ENCODE results near the gene GRIK2.
A peak's percentile ranks its signal among the peaks of the same experiment; 100 is the strongest.

GRIK2 gene

GRCh38 chr6:101716810-101717209 lies 323.3 kb downstream of the GRIK2 start:
- no peak for DNase-seq (ENCODE audit: low read depth)

- DNase-seq (ENCODE audit: low read depth) = no peak
Measured at GRCh38 chr6:101719521-101719920, 326.0 kb downstream of the GRIK2 start.

GRCh38 chr6:101722471-101722870 lies 329.0 kb downstream of the GRIK2 start:
- no peak for DNase-seq (ENCODE audit: low read depth)

DNA sequence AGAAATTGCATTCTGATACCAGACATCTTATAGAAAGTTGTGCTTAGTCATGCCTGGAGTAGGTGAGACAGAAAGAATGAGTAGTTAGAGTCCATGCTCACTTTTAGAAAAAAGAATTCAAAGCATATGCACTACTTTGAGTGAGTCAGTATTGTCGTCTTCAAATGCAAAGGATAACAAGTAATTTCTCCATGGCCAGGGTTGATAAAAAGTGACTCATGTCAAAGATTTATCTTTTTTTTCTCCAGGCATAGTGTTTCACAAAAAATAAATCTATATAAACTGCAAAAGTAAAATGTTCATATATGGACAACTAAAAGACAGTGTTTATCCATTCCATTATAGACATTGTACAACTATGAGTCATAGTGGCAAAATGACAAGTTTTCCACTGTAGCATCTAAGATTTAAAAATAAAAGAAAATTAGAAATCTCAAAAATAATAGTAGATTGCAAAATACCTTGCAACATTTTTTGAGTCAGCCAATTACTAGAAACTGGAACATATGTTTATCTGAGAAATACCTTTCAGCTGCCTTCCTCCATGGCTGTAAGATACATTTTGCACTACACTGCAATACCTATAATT lies 329.6 kb downstream of the GRIK2 start:
- peak; percentile 55 for DNase-seq (ENCODE audit: low read depth)

DNA sequence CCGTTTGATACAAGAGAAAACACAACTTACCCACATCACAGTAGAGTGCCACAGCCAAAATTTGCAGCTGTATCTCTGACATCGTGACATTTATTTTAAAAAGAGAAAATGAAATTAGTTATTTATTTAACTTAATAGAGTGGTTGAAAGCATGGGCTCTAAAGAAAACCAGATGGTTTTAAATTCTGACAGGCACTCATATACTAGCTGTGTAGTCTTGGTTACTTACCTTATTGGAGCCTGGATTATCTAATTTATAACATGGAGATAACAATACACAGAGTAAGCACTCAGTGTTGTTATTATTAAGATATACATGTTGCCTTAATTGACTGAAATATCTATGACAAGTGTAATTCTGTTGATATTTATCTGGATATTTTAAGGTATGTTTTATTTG lies 334.9 kb downstream of the GRIK2 start:
- DNase-seq (ENCODE audit: low read depth) = no peak

DNA sequence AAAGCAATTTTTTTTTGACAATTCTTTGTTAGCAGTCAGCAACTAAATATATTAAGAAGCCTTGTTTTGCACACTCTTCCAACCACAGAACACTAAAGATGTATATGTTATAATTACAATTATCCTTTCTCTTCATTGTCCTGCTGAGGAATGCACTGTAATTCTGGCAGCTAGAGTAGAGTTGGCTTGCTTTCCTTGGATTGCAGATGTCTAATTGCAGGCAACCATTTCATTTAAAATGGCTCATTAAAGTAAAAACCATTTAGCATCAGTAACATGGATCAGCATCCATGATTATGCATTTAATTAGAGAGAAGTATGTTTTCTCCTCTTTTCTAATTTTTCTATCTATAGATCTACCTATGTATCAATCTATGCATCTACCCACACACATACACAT lies 335.4 kb downstream of the GRIK2 start:
- DNase-seq (ENCODE audit: low read depth) = no peak

- no peak for DNase-seq (ENCODE audit: low read depth)
Measured at GRCh38 chr6:101730954-101731353, 337.4 kb downstream of the GRIK2 start.

GRCh38 chr6:101733899-101734298 lies 340.4 kb downstream of the GRIK2 start:
- no peak for DNase-seq (ENCODE audit: low read depth)

DNA sequence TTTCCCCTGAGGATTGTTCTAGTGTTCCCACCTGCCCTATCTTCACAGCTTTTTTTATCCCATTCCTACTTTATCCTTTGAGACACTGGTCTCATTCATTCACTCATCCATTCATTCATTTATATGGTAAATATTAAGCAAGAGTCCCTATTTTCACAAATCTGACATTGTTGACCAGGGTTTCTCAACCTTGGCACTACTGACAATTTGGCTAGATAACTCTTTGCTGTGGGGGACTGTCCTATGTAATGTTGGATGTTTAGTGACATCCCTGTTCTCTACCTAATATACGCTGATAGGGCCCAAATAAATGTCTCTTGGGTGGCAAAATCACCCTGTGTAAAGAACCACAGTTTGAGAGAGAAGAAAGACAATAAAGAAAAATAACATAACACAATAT lies 345.0 kb downstream of the GRIK2 start:
- DNase-seq (ENCODE audit: low read depth) = no peak

GRCh38 chr6:101740631-101741030 lies 347.1 kb downstream of the GRIK2 start:
- no peak for DNase-seq (ENCODE audit: low read depth)

DNA sequence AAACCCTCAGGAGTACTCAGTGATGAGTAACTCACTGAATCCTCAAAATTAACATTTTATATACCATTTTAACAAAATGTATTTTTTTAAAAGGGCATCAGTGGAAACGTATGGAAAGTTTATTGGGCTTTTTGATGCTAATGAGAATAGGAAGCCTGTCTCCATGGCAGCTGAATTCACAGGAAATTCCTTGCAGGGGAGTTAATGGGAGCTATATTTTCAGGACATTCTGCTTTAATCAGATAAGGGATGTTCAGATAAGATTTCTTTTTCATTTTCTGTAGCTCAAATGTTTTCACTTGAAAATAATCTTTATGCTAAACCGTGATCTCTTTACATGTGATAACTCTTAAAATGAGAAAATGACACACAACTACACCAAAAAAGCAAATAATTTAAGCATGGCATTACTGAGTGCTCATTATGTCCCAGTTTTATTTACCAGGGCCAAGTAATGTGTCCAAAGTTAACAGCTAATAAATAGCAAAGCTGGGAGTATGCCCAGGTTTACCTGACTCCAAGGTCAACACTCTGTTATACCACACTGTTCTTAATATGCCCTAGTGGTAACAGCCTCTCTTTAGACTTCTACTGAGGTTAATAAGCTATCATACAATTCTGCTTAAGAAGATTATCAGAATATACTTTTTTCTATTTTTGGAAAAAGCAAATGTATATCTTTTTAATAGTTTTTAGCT lies 348.1 kb downstream of the GRIK2 start:
- no peak for DNase-seq (ENCODE audit: low read depth)

DNA sequence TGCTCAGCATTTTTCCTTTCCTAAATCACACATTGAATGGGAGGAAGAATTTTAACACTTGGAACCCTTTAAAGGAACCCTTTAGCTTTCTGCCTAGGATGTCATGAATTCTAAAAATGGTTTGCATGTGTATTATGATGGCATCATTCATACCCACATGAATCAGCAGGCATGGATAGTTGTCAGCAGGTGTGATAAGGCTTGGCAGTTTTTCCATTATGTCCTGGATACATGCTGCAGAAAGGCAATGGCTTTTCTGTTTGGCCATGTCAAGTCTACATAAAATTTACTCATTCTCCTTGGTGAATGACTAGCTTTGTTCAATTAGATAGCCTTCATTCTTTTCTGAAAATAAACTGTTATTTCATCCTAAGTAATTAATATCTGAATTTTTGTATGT lies 353.7 kb downstream of the GRIK2 start:
- no peak for DNase-seq (ENCODE audit: low read depth)

GRCh38 chr6:101747716-101748115 lies 354.2 kb downstream of the GRIK2 start:
- no peak for DNase-seq (ENCODE audit: low read depth)

DNA sequence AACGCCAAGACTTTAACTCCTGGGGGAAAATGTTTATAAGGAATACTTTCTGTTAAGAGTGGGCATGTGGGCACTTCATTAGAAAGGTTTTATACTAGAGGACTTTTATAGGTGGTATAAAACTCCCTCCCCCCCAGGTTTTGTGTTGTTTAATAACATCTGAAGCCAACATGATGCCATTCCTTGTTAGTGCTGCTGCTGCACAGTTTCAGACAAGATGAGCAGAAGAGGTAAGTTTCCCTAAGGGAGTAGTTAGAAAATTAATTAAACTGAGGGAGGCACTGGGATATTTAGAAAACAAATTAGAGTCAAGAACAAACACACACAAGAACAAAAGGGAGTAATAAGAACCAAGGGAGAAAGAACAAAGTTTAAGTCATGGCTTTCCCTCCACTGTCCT lies 362.4 kb downstream of the GRIK2 start:
- DNase-seq (ENCODE audit: low read depth) = no peak

DNA sequence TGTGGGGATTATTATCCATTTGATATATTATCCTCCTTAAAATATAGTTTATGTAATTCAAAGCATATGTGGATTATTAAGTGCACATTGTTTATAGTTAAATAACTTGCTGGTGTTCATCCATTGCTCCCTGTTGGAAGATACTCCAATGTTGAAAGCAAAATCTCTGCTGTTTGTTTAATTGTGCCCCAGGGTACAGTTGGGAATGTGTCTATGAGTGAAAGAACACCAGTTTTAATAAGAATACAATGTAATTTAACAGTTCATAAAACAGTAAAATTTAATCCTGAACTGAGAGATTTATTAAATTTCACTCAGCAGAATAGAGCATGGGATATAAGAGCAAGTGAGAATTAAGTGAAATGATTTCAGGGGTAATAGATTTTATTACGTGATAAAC lies 364.9 kb downstream of the GRIK2 start:
- DNase-seq (ENCODE audit: low read depth) = no peak

DNA sequence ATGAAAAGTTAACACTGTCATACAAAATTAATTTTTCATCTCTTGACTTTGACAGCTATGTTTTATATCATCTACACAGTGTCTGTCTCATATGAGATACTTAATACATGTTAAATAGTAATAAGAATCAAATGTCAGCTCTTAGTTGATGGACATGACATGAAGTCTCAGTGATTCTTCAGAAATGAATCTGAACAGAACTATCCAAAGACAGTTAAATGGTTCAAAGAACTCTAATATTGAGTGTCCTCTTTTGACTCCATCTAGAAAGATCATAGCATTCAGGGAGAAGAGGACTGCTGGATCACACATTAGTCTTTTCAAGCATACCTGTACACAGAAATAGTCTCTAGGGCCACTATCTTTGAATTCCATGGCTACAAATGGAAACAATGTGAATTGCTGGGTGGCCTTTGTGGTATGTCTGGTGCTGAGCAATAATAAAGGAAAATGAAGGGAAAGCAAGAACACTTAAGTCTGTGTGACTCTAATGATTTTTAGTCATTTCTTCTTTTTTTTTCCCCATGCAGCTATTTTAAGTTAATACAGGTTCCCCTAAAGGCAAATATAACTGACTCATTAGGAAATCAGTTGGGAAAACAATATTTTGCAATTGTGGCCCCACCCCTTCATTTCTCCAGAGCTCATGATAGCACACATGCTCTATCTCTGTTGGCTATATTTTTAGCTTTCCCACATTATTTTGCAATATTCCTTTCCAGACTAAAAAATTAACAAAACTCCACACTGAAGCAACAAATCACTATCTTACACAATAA lies 367.5 kb downstream of the GRIK2 start:
- DNase-seq (ENCODE audit: low read depth) = no peak

DNA sequence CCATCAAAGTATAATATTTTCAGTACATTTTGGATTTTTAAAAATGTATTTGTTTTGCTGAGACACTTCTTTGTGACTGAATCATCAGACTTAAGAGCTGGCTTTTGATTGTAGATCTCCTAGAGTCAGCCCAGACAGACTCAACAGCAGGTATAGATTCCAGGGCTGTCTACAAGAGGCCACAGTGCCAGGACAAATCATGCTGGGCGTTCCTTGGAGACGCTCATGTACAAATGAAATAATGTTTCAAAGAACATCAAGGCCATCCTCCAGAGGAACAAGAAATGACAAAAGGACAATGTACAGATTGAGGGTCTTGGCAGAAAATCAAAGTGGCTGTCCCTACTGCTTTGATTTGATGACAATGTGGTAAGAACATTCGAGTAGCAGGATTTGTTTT lies 369.3 kb downstream of the GRIK2 start:
- no peak for DNase-seq (ENCODE audit: low read depth)

DNA sequence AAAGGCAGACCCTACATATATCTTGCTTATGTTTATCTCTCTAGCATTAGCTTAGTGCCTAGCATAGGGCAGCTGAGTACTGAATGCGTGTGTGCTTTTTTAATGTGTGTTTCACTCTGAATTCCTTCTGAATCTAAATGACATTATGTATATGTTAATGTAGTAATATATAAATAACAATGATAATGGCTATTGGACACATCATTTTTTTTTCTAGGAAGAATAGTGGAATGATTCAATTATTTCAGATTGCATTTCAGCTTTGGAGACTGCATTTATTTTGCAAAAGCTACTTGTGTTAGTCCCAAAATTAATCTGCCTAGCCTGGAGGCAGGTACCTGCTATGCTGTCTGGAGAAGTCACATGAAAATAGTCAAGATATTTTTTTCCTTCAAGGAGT lies 371.8 kb downstream of the GRIK2 start:
- no peak for DNase-seq (ENCODE audit: low read depth)

DNA sequence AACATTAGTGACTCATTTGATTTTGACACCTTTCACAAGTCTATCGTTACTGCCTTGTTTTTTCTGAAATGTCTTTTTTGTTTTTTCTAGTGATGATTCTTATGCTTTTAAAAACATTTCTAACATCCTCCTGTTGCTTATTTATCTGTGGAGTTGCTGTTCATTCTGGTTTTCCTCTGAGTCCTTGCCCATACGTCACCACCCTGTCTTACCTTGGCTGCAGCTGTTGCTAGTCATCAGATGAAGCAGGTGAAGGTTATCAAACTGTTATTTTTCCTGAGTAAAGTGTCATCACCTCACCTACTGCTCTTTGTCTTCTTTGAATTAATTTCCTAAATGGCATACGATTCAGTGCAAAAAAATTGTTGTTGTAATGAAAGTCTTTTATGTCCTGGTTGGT lies 376.6 kb downstream of the GRIK2 start:
- DNase-seq (ENCODE audit: low read depth) = no peak

GRCh38 chr6:101776919-101777350 lies 383.4 kb downstream of the GRIK2 start:
- no peak for DNase-seq (ENCODE audit: low read depth)

GRCh38 chr6:101777646-101778045 lies 384.1 kb downstream of the GRIK2 start:
- no peak for DNase-seq (ENCODE audit: low read depth)

GRCh38 chr6:101779051-101779844 lies 385.7 kb downstream of the GRIK2 start:
- DNase-seq (ENCODE audit: low read depth) = no peak

GRCh38 chr6:101783287-101783686 lies 389.8 kb downstream of the GRIK2 start:
- no peak for DNase-seq (ENCODE audit: low read depth)

All from HS-27A (cell line).